Measurements from ENCODE around the gene PXYLP1. TPM values are rescaled to one million over a fixed set of nuclear protein-coding genes. Genes with fewer than 3 reads are reported as not detected.

PXYLP1 gene
- total RNA-seq, 2 donors from 2014 or later: 8.9 to 13.1 TPM

DNA sequence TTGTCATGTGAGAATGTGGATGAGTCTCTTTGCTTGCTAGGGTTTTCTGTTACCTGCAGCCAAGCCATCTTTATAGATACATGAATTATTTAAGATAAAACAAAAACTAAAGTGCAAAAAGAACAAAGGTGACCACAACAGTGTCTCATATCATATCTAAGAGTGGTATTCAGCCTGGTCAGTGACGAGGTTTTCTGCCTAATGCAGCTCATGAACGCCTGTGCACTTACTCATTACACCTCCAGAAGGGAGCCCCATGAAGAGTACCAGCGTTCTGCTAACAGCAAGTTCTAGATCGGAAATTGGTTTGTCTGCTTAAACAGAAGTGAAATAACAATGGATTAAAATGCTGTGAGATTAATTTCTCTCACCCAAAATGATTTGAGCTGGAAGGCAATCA lies 19.2 kb downstream of the PXYLP1 start:
- H3K9ac ChIP-seq (ENCODE audit: low read depth in 2 of 2, low read length in 2 of 2): no peak overlapping the region
- H3K36me3 ChIP-seq: no peaks in the 10 kb centered on the region
- TF ChIP-seq, protein P1, sequence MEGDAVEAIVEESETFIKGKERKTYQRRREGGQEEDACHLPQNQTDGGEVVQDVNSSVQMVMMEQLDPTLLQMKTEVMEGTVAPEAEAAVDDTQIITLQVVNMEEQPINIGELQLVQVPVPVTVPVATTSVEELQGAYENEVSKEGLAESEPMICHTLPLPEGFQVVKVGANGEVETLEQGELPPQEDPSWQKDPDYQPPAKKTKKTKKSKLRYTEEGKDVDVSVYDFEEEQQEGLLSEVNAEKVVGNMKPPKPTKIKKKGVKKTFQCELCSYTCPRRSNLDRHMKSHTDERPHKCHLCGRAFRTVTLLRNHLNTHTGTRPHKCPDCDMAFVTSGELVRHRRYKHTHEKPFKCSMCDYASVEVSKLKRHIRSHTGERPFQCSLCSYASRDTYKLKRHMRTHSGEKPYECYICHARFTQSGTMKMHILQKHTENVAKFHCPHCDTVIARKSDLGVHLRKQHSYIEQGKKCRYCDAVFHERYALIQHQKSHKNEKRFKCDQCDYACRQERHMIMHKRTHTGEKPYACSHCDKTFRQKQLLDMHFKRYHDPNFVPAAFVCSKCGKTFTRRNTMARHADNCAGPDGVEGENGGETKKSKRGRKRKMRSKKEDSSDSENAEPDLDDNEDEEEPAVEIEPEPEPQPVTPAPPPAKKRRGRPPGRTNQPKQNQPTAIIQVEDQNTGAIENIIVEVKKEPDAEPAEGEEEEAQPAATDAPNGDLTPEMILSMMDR (IDR thresholded peaks at IDR 0.05): no peak
- H3K4me3 ChIP-seq: no peak overlapping the region
- H3K27ac ChIP-seq: no peak overlapping the region
- intact Hi-C loops (cut with DNase I): no loop called here
- no peaks in the 10 kb centered on the region for H3K4me1 ChIP-seq
- no peaks in the 10 kb centered on the region for H3K9me3 ChIP-seq
- no peaks in the 10 kb centered on the region for H3K27me3 ChIP-seq
- no peak for DNase-seq

DNA sequence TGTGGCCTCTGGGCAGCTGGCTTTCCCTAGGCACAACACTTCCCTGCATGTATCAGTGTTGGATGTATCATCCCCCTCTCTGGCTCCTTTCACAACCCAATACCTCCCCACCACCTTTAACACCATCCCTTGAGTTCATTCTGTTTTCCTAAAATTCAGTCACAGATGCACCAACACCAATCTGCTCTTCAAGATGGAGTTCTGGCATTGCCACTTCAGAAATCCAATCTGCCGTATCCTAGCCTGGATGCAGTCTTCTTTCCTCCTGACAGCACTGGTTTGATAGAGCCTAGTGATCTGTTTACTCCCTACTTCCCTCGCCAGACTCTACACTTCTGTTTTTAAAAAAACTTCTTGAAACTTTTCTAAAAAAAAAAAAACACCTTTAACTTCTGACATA lies 21.7 kb downstream of the PXYLP1 start:
- H3K27me3 ChIP-seq: no peaks in the 10 kb centered on the region
- no peak overlapping the region for H3K9ac ChIP-seq (ENCODE audit: low read depth in 2 of 2, low read length in 2 of 2)
- DNase-seq: no peak
- TF ChIP-seq, protein P1 (IDR thresholded peaks at IDR 0.05): no peak
- intact Hi-C loops (cut with DNase I): no loop called here
- no peak overlapping the region for H3K4me3 ChIP-seq
- H3K9me3 ChIP-seq: no peaks in the 10 kb centered on the region
- no peaks in the 10 kb centered on the region for H3K4me1 ChIP-seq
- H3K27ac ChIP-seq: no peak overlapping the region
- no peaks in the 10 kb centered on the region for H3K36me3 ChIP-seq

DNA sequence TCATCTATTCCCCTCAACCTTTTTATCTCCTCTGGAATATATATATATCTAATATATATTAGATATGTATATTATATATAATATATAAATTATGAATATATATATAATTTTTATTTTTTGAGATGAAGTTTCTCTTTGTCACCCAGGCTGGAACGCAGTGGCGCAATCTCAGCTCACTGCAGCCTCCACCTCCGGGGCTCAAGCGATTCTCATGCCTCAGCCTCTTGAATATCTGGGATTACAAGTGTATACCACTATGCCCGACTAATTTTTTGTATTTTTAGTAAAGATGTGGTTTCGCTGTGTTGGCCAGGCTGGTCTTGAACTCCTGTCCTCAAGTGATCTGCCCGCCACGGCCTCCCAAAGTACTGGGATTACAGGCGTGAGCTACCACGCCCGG lies 22.2 kb downstream of the PXYLP1 start:
- intact Hi-C loops (cut with DNase I): no loop called here
- no peaks in the 10 kb centered on the region for H3K9me3 ChIP-seq
- no peak overlapping the region for H3K4me3 ChIP-seq
- no peaks in the 10 kb centered on the region for H3K27me3 ChIP-seq
- H3K27ac ChIP-seq: no peak overlapping the region
- no peak overlapping the region for H3K9ac ChIP-seq (ENCODE audit: low read depth in 2 of 2, low read length in 2 of 2)
- H3K4me1 ChIP-seq: no peaks in the 10 kb centered on the region
- no peak for DNase-seq
- TF ChIP-seq, protein P1 (IDR thresholded peaks at IDR 0.05): no peak
- H3K36me3 ChIP-seq: no peaks in the 10 kb centered on the region

DNA sequence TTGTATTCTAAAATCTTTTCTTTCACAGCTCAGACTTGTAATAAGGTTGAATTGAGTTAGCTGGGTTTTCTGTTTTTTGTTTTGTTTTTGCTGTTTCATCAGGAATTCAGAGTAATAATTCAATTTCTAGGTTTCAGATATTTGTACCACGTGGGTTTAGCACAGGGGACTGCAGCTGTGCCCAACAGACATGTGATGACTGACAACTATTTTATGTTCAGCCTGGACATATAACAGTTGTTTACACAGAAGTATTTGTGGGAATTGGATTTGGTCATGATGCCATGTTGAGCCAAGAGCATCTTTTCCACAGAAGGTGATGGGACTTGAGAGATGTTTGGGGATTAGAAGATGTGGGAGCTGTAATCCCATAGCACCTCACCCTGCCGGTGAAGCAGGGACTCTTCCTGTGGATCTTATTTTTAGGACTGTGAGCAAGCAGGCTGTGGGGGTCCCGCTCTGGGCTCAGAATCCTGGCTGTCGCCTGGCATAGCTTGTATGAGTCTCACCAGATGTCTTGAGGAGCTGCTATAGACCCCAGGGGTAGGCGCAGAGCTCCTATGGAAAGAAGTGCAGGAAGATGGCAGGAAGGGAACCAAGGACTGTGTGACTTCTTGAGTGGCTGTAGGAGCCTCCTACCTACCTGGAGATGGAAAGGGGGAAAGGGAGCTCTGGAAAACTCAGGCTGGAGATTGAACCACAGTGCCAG lies 23.7 kb downstream of the PXYLP1 start:
- H3K27ac ChIP-seq: no peak overlapping the region
- TF ChIP-seq, protein P1 (IDR thresholded peaks at IDR 0.05): no peak
- H3K27me3 ChIP-seq: no peaks in the 10 kb centered on the region
- no peaks in the 10 kb centered on the region for H3K4me1 ChIP-seq
- H3K4me3 ChIP-seq: no peak overlapping the region
- H3K36me3 ChIP-seq: no peaks in the 10 kb centered on the region
- DNase-seq: no peak
- no peaks in the 10 kb centered on the region for H3K9me3 ChIP-seq
- intact Hi-C loops (cut with DNase I): no loop called here
- H3K9ac ChIP-seq (ENCODE audit: low read depth in 2 of 2, low read length in 2 of 2): no peak overlapping the region

DNA sequence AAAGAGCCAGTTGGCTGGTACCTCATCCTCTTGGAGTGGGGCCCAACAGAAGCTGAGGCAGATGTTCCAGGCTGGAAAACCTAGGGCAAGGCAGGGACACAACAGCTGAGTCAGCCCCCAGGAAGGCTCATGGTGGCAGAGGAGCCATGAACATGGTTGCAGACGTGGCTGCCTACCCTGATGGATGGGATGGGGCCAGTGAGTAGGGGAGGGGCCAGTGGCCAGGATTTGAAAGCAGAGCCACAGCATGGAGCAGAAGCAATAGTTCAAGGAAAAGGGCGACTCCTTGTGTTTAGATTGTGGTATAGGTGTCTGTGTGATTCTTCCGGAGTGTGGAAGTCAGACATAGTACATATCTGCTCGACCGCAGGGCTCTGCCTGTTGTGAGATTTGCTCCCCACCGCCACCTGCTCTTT lies 24.2 kb downstream of the PXYLP1 start:
- Histone ChIP-seq H3K36me3 (no peaks in the 10 kb centered on the region), H3K27ac (no peak overlapping the region), H3K9ac (ENCODE audit: low read depth in 2 of 2, low read length in 2 of 2) (no peak overlapping the region), H3K4me3 (no peak overlapping the region), H3K9me3 (no peaks in the 10 kb centered on the region), H3K4me1 (no peaks in the 10 kb centered on the region), H3K27me3 (no peaks in the 10 kb centered on the region)
- intact Hi-C loops (cut with DNase I): no loop called here
- DNase-seq: no peak
- TF ChIP-seq, protein P1 (IDR thresholded peaks at IDR 0.05): no peak

All from colonic mucosa (tissue), 4 donors.